HG03103 (cell line): ENCODE measurements around the gene CIT.

Experiments
- ATAC-seq: cut with Tn5 transposase; IDR thresholded peaks from one replicate; pipeline ENCODE4 v1.9.1; 2021; ENCODE audit warnings: low read depth; ENCODE audit not compliant: unreplicated experiment

Gene CIT

GRCh38 chr12:119749666-119750065 is 127.5 kb downstream of the CIT start:
- no peak for ATAC-seq

GRCh38 chr12:119748497-119748896 is 128.6 kb downstream of the CIT start:
- no peak for ATAC-seq

GRCh38 chr12:119746169-119746568 is 131.0 kb downstream of the CIT start:
- ATAC-seq = no peak

- no peak for ATAC-seq
Observed at GRCh38 chr12:119744900-119745606, 132.1 kb downstream of the CIT start.

GRCh38 chr12:119742700-119743099 is 134.4 kb downstream of the CIT start:
- ATAC-seq = no peak

GRCh38 chr12:119740830-119741229 is 136.3 kb downstream of the CIT start:
- ATAC-seq = no peak

GRCh38 chr12:119735079-119735478 is 142.0 kb downstream of the CIT start:
- ATAC-seq = no peak

GRCh38 chr12:119730381-119730780 is 146.7 kb downstream of the CIT start:
- no peak for ATAC-seq

GRCh38 chr12:119729871-119730270 is 147.2 kb downstream of the CIT start:
- ATAC-seq = no peak

GRCh38 chr12:119728444-119728745 is 148.7 kb downstream of the CIT start:
- no peak for ATAC-seq

GRCh38 chr12:119727600-119728443 is 149.3 kb downstream of the CIT start:
- no peak for ATAC-seq

- no peak for ATAC-seq
Observed at GRCh38 chr12:119725523-119725922, 151.6 kb downstream of the CIT start.

- ATAC-seq = no peak
Observed at GRCh38 chr12:119721306-119721705, 155.8 kb downstream of the CIT start.

- no peak for ATAC-seq
Observed at GRCh38 chr12:119720349-119720748, 156.8 kb downstream of the CIT start.

GRCh38 chr12:119718141-119718540 is 159.0 kb downstream of the CIT start:
- no peak for ATAC-seq

GRCh38 chr12:119715268-119715620 is 161.9 kb downstream of the CIT start:
- ATAC-seq = no peak

GRCh38 chr12:119714614-119715267 is 162.4 kb downstream of the CIT start:
- ATAC-seq = no peak

GRCh38 chr12:119713551-119714031 is 163.5 kb downstream of the CIT start:
- no peak for ATAC-seq

- no peak for ATAC-seq
Observed at GRCh38 chr12:119712721-119713120, 164.4 kb downstream of the CIT start.

- no peak for ATAC-seq
Observed at GRCh38 chr12:119711693-119712092, 165.4 kb downstream of the CIT start.

GRCh38 chr12:119710965-119711551 is 166.1 kb downstream of the CIT start:
- no peak for ATAC-seq
